ENCODE results near the gene NGF.
A peak's percentile ranks its signal among the peaks of the same experiment; 100 is the strongest.

The NGF gene

DNA sequence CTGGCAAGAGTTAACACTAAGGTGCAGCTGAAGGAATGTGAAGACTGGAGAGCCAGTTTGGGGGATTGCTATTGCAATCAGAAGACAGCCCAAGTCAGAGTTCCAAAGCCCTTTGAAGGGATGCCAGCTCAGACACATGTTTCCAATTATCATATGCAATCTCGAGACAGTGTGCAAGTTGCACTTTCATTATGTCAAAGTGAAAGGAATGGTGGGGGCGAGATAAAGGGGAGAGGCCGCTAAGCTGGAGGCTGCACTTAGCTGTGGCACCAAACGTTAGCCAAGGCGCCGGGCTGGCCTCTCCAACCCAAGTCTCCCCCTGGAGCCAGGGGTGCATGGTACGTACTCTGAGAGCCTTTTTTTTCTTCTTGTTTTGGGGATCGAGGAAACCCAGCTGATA is 58.0 kb downstream of the NGF start:
- DNase-seq (ENCODE audit: low spot score) = no peak
- TF ChIP-seq, protein P1, sequence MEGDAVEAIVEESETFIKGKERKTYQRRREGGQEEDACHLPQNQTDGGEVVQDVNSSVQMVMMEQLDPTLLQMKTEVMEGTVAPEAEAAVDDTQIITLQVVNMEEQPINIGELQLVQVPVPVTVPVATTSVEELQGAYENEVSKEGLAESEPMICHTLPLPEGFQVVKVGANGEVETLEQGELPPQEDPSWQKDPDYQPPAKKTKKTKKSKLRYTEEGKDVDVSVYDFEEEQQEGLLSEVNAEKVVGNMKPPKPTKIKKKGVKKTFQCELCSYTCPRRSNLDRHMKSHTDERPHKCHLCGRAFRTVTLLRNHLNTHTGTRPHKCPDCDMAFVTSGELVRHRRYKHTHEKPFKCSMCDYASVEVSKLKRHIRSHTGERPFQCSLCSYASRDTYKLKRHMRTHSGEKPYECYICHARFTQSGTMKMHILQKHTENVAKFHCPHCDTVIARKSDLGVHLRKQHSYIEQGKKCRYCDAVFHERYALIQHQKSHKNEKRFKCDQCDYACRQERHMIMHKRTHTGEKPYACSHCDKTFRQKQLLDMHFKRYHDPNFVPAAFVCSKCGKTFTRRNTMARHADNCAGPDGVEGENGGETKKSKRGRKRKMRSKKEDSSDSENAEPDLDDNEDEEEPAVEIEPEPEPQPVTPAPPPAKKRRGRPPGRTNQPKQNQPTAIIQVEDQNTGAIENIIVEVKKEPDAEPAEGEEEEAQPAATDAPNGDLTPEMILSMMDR (IDR thresholded peaks at IDR 0.05; ENCODE audit: extremely low read depth, missing control alignments) = no peak

DNA sequence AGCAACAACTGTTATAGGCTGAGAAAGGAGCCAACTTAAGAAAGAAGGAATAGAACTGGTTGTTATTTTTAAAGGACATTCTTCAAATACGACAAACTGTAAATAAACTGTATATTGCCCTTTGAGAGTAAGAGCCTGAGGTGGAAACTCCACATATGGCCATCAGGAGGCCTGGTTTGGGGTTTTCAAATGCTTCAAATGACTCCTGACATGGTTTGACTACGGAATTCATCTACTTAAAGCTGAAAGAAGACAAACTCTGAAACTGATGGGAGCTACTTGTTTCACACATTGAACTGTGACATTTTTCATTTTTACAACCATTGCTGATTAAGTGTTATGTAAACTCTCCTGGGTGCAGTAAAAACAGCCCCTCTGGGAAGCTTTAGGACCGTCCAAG is 59.8 kb downstream of the NGF start:
- DNase-seq (ENCODE audit: low spot score) = no peak
- TF ChIP-seq, protein P1 (IDR thresholded peaks at IDR 0.05; ENCODE audit: extremely low read depth, missing control alignments) = no peak

DNA sequence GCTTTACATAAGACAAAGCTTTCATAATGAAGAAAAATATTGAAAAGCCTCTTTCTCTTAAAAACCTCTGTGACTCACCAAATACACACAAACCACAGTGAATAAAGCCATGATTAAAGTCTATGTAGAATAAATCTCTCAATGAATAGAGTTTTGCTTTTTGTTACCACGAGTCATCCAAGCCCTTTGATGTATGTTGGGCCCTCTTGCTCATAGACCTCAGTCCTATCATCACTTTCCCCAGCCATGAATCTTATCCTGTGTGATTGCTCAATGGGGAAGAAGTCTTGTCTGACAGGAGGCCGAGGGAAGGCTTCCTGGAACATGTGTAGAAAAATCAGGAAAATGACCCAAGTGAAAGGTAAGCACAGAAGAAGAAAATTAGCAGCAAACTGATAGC is 60.8 kb downstream of the NGF start:
- TF ChIP-seq, protein P1 (IDR thresholded peaks at IDR 0.05; ENCODE audit: extremely low read depth, missing control alignments) = no peak
- DNase-seq (ENCODE audit: low spot score) = no peak

DNA sequence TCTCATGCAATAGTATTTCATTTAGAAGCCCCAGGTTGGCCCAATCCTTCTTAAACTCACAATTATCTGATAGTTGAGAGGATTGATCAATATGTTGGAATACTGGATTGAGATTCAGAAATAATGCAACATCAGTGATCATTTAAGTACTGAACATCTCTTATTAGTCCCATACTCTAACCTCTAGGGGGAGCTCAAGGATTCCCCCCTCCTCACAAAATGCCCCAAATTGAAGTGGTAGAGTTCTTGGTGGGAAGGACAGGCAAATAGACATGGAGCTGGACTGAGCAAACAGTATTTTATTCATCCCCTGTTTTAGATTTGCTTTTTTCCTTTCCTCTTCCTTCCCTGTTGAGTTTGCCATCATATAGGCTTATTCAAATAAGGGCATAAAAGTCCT is 62.8 kb downstream of the NGF start:
- DNase-seq (ENCODE audit: low spot score) = peak; percentile 32

DNA sequence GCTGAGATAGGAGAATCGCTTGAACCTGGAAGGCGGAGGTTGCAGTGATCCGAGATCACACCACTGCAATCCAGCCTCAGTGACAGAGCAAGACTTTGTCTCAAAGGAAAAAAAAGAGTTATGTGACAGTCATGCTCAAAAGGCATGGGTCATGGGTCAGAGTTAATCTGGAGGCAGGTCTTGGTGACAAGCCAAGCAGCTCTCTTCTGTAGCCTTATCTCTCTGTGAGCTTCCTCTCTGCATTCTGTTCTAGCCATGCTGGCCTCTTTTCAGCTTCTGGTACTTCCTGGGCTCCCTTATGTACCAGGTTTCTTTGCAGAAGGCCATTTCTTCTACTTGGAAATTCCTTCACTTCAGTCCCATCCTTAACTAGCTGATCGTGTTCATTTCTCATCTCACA is 63.6 kb downstream of the NGF start:
- TF ChIP-seq, protein P1 (IDR thresholded peaks at IDR 0.05; ENCODE audit: extremely low read depth, missing control alignments) = no peak
- DNase-seq (ENCODE audit: low spot score) = no peak

More for the DNA sequence above, 62.8 kb downstream of the NGF start:
- TF ChIP-seq, protein P1 (IDR thresholded peaks at IDR 0.05; ENCODE audit: extremely low read depth, missing control alignments) = peak; percentile 8

DNA sequence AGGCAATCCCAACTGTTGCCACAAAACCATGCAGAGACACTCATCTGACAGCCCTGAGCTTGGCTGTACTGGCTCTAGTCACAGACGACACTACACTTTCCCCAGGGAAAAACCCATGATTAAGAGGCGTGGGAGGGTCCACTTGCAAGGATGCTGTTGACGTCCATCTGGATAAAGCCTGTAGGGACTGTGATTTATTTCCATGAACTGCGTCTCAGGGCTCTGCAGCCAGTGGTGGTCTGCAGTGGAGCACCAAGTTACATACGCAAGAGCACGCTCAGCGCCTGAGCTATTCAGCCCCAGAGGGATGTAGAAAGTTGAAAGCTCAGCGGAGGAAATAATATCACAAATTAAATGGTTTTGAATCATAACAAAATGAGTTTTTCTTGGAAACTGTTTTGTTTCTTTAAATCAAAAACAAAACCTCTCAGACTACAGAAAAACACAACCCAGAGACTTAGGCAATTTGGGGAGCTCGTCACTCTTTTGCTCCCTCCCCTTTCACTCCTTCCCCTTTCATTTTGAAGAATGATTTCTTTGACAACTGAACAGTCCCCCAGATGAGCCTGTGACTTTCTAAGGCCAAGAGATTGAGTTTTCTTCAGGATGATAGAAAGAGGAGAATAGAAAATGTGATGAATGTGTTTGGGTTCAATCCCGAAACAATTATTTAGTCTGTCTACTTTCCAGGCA is 71.2 kb downstream of the NGF start:
- TF ChIP-seq, protein P1 (IDR thresholded peaks at IDR 0.05; ENCODE audit: extremely low read depth, missing control alignments) = no peak
- no peak for DNase-seq (ENCODE audit: low spot score)

DNA sequence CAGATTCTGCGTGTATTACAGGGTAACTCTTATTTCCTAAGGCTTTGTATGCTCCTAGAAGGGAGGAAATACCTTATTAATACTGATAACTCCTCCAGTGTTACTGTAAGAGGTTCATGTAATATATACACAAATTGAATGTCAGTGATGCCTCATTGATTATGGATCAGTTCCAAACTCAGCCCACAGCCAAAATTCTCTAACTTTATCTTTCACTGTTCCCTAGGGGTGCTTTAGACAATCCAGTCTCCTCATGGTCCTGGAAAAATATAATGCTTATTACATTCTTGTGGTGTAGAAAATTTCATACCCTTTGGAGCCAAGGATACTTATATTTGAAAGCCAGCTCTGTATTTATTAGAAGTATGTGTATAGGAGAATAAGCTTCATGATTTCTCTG is 73.0 kb downstream of the NGF start:
- TF ChIP-seq, protein P1 (IDR thresholded peaks at IDR 0.05; ENCODE audit: extremely low read depth, missing control alignments) = no peak
- DNase-seq (ENCODE audit: low spot score) = no peak
